HAP-1 (cell line): Measurements from ENCODE around the gene AREG.
"Not testable (repeated sequence)": the region's sequence is repeated elsewhere in the genome, so short reads cannot be mapped to it uniquely, and the experiment has no call there.

ENCODE experiments used
- DNase-seq, 2 experiments: peaks; one replicate each; pipeline ENCODE4 v3.0.0-alpha.2; 2016 to 2020; ENCODE audit warnings: low spot score in 2 of 2
- H3K27me3 ChIP-seq: fragments of 250-450 bp; sonication (Bioruptor Pico); 2 replicates; pipeline ENCODE4 v1.5.1; 2020; ENCODE audit warnings: low read depth, mild to moderate bottlenecking, moderate library complexity
- H3K36me3 ChIP-seq: fragments of 250-450 bp; sonication (Bioruptor Pico); replicated peaks from 2 replicates; pipeline ENCODE4 v1.5.1; 2020; ENCODE audit warnings: mild to moderate bottlenecking
- H3K4me1 ChIP-seq: fragments of 250-450 bp; sonication (Bioruptor Pico); 2 replicates; pipeline ENCODE4 v1.5.1; 2020; ENCODE audit warnings: mild to moderate bottlenecking
- H3K4me3 ChIP-seq: fragments of 250-450 bp; sonication (Bioruptor Pico); 2 replicates; pipeline ENCODE4 v1.5.1; 2020; ENCODE audit warnings: mild to moderate bottlenecking, moderate library complexity
- H3K9me3 ChIP-seq: fragments of 250-450 bp; sonication (Bioruptor Pico); 2 replicates; pipeline ENCODE4 v1.5.1; 2020; ENCODE audit warnings: mild to moderate bottlenecking, moderate library complexity
- in situ Hi-C: fragments of 300-500 bp; cut with MboI; formaldehyde crosslinking; loops from 3 replicates; pipeline ENCODE4 v1.14.3; 2020; ENCODE audit warnings: low sequenced_read_pairs, inconsistent platforms, mixed read lengths

Gene AREG

GRCh38 chr4:74444891-74445642 is at the start of gene AREG:
Gene AREG (plus strand): TSS chr4:74445136. CDS start chr4:74445346, 210 bp downstream.
- peak within 1 kb of the TSS; percentile 28 for H3K4me3 ChIP-seq
- H3K4me1 ChIP-seq: 0 out of 2 replicates have a peak, but pooled peaks cover 2% of the 10 kb centered on the region
- no peaks in the 10 kb centered on the region for H3K9me3 ChIP-seq
- DNase-seq: peak; percentile 23 to 60
- in situ Hi-C loops: no loop called here
- H3K27me3 ChIP-seq: peaks cover 17% of the 10 kb centered on the region
- H3K36me3 ChIP-seq: no peaks in the 10 kb centered on the region

- Histone ChIP-seq H3K27me3 (no peaks in the 10 kb centered on the region), H3K36me3 (no peaks in the 10 kb centered on the region), H3K4me1 (no peaks in the 10 kb centered on the region), H3K4me3 (no peak overlapping the region), H3K9me3 (no peaks in the 10 kb centered on the region)
- in situ Hi-C loops: no loop called here
- no peak for DNase-seq
Measured at GRCh38 chr4:74395633-74396032, 49.3 kb upstream of the AREG start.

GRCh38 chr4:74397748-74398426 is 47.0 kb upstream of the AREG start:
- Histone ChIP-seq H3K36me3 (no peaks in the 10 kb centered on the region), H3K9me3 (no peaks in the 10 kb centered on the region), H3K4me1 (no peaks in the 10 kb centered on the region), H3K4me3 (peak overlapping the region; percentile 36), H3K27me3 (no peaks in the 10 kb centered on the region)
- in situ Hi-C loops: no loop called here
- no peak for DNase-seq

- H3K36me3 ChIP-seq, in situ Hi-C loops, H3K9me3 ChIP-seq, H3K4me1 ChIP-seq, DNase-seq, H3K4me3 ChIP-seq, H3K27me3 ChIP-seq: not testable (repeated sequence)
Measured at GRCh38 chr4:74398894-74399589, 45.9 kb upstream of the AREG start.

- H3K27me3 ChIP-seq: no peaks in the 10 kb centered on the region
- H3K4me1 ChIP-seq: no peaks in the 10 kb centered on the region
- no peaks in the 10 kb centered on the region for H3K36me3 ChIP-seq
- in situ Hi-C loops: no loop called here
- no peak for DNase-seq
- H3K9me3 ChIP-seq: no peaks in the 10 kb centered on the region
- H3K4me3 ChIP-seq: no peak overlapping the region
Measured at GRCh38 chr4:74400395-74400794, 44.5 kb upstream of the AREG start.

DNA sequence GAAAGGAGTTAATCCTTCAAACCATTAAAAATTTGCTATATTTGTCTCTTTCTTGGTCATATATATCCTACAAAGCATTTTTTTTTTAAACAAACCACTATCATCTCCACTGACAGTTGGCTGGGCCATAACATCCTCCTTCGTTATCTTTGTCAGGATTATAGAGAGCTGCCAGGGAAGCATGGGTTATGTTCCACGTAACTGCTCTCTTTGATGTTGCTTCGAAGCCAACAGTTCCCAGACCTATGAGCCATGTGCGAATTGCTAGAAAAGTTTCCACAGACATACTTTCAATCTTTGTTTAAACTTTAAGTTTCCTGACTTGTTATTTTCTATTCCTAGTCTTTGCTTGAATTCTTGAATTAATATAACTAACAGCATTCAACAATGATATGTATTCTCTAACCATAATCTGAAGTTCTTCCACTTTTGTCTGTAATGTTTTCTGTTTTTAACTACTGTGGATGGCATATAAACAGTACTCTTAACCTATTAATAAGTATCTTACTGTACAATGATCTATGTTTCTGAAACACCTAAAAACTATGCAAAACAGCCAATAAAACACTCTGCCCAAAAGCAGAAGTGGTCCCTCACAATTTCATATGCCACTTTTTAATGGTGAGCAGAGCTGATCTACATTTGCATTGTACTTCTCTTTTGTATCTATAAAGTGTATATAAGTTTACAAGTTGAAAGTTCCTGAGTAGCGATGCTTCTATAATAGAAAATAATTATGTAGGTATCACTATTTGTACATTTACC is 42.1 kb upstream of the AREG start:
- no peaks in the 10 kb centered on the region for H3K4me1 ChIP-seq
- no peaks in the 10 kb centered on the region for H3K9me3 ChIP-seq
- DNase-seq: no peak
- H3K27me3 ChIP-seq: no peaks in the 10 kb centered on the region
- in situ Hi-C loops: no loop called here
- no peaks in the 10 kb centered on the region for H3K36me3 ChIP-seq
- H3K4me3 ChIP-seq: no peak overlapping the region

GRCh38 chr4:74407891-74408290 is 37.0 kb upstream of the AREG start:
- Histone ChIP-seq H3K4me3 (no peak overlapping the region), H3K4me1 (no peaks in the 10 kb centered on the region), H3K36me3 (no peaks in the 10 kb centered on the region), H3K9me3 (no peaks in the 10 kb centered on the region), H3K27me3 (no peaks in the 10 kb centered on the region)
- in situ Hi-C loops: no loop called here
- no peak for DNase-seq

DNA sequence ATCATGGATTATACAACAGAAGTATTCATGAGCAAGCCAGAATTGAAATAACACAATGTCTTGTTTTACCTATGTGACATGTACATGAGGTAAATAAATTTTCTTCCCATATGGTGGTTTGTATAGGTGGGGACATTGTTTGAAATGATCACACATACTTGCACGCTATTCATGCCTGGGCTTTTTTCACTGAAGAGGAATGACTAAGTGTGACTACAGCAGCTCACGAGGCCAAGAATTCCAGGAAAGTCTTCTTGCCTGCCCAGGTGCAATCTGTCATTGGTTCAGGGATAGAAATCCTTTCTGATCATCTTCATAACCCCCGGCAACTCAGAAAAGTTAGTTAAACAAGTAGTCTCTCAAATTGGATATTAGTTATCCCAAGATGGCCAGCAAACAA is 36.3 kb upstream of the AREG start:
- DNase-seq: no peak
- H3K4me3 ChIP-seq: no peak overlapping the region
- no peaks in the 10 kb centered on the region for H3K36me3 ChIP-seq
- no peaks in the 10 kb centered on the region for H3K4me1 ChIP-seq
- no peaks in the 10 kb centered on the region for H3K9me3 ChIP-seq
- H3K27me3 ChIP-seq: no peaks in the 10 kb centered on the region
- in situ Hi-C loops: no loop called here

DNA sequence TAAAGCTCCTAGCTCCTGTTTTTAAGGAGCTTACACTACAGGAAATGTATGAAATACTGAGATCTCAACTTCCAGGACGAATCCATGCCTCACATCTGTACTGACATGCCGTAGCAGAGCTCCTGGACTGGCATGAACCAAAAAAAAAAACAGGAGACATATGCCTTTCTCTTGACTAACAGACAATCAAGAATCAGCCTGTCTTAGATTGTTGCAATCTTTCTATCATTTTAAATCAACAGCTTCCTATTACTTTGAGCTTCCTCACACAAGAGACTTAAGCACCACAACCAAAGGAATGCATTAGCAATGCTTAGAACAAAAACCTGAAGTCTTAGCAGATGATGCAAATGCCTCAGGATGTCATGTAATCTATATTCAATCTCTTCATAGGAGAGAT is 34.7 kb upstream of the AREG start:
- Histone ChIP-seq H3K36me3 (no peaks in the 10 kb centered on the region), H3K27me3 (no peaks in the 10 kb centered on the region), H3K4me1 (no peaks in the 10 kb centered on the region), H3K4me3 (no peak overlapping the region), H3K9me3 (no peaks in the 10 kb centered on the region)
- in situ Hi-C loops: no loop called here
- no peak for DNase-seq

DNA sequence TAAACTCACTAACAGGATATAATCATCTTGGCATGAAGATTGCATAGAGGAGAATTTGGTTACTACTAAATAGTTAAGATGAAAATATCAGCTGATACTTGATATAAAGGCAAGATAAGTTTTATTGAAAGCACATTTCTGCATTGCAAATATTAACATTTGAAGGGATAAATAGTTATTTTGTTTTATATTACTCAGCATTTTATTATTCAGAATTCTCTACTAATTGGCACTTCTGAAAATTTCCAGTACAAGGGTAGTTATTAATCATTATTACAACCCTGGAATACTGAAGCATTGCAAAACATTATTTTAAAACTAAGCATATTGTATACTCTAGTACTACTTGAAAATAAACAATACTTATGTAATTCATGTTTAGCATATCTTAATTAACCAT is 32.7 kb upstream of the AREG start:
- no peaks in the 10 kb centered on the region for H3K9me3 ChIP-seq
- DNase-seq: no peak
- in situ Hi-C loops: no loop called here
- no peak overlapping the region for H3K4me3 ChIP-seq
- H3K4me1 ChIP-seq: no peaks in the 10 kb centered on the region
- no peaks in the 10 kb centered on the region for H3K27me3 ChIP-seq
- H3K36me3 ChIP-seq: no peaks in the 10 kb centered on the region

GRCh38 chr4:74413265-74413664 is 31.7 kb upstream of the AREG start:
- in situ Hi-C loops: no loop called here

GRCh38 chr4:74414149-74414809 is 30.7 kb upstream of the AREG start:
- no peaks in the 10 kb centered on the region for H3K36me3 ChIP-seq
- H3K4me1 ChIP-seq: no peaks in the 10 kb centered on the region
- in situ Hi-C loops: no loop called here
- no peaks in the 10 kb centered on the region for H3K27me3 ChIP-seq
- no peaks in the 10 kb centered on the region for H3K9me3 ChIP-seq
- no peak overlapping the region for H3K4me3 ChIP-seq
- DNase-seq: no peak

More at GRCh38 chr4:74413265-74413664, 31.7 kb upstream of the AREG start:
- Histone ChIP-seq H3K4me3 (no peak overlapping the region), H3K4me1 (no peaks in the 10 kb centered on the region), H3K9me3 (no peaks in the 10 kb centered on the region), H3K36me3 (no peaks in the 10 kb centered on the region), H3K27me3 (no peaks in the 10 kb centered on the region)
- no peak for DNase-seq

DNA sequence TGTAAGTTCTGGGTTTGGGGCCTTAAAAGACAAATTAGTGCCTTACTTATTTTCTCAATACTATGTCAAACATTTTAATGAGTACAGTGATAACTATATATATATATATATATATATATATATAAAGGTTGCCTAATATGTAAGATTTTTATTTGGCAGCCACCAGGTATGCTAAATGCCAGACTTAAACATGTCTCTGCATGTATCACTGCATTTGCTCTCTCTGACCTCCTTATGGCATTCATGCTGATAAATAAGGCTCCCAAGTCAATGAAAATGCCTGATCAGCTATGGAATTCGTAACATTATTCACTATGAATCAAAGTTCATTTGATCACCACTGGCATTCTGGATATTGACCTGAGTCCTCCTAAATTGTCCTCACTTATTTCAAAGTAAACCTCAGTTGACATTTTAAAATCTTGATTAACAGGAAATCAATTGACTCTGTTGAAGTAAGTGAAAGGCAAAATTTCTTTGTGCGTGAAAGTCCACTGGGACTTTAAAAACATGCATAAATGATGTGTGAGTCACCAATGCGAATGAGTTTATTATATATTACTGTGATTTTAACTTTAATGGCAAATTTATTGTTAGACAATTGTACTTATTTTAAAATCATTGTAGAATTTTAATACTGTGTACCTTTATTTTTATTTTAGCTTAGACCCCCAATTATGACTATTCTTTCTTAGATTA is 29.2 kb upstream of the AREG start:
- Histone ChIP-seq H3K9me3 (no peaks in the 10 kb centered on the region), H3K27me3 (no peaks in the 10 kb centered on the region), H3K4me3 (no peak overlapping the region), H3K4me1 (no peaks in the 10 kb centered on the region), H3K36me3 (no peaks in the 10 kb centered on the region)
- in situ Hi-C loops: no loop called here
- no peak for DNase-seq
